SK-N-MC (cell line): ENCODE measurements around the gene SPEM1.
"Not testable (repeated sequence)": the region's sequence is repeated elsewhere in the genome, so short reads cannot be mapped to it uniquely, and the experiment has no call there.

ENCODE experiments used
- DNase-seq: peaks from one replicate; pipeline ENCODE4 v3.0.0-alpha.2; 2011; ENCODE audit warnings: low read depth, low spot score
- H3K27ac ChIP-seq: fragments of 200-600 bp; sonication (generic); 2 replicates; pipeline ENCODE4 v1.5.1; 2016; ENCODE audit warnings: mixed run types
- H3K36me3 ChIP-seq: fragments of 200-600 bp; sonication (generic); 2 replicates; pipeline ENCODE4 v1.6.1; 2017; ENCODE audit warnings: antibody characterized with exemption, low read length, mixed read lengths; ENCODE audit not compliant: insufficient read depth
- H3K4me3 ChIP-seq: fragments of 200-600 bp; sonication (generic); 2 replicates; pipeline ENCODE4 v1.5.1; 2016
- H3K9ac ChIP-seq: fragments of 200-600 bp; sonication (generic); 2 replicates; pipeline ENCODE4 v1.8.0; 2017; ENCODE audit warnings: mixed run types, mixed read lengths; ENCODE audit not compliant: insufficient read length
- H3K9me3 ChIP-seq: fragments of 200-600 bp; sonication (generic); 2 replicates; pipeline ENCODE4 v1.6.1; 2017; ENCODE audit warnings: low read depth, mild to moderate bottlenecking, antibody characterized with exemption, low read length, moderate library complexity, mixed read lengths
- EZH2 ChIP-seq: fragments of 200-600 bp; sonication (generic); IDR thresholded peaks from one replicate; pipeline ENCODE4 v1.6.1; 2017; ENCODE audit warnings: antibody characterized with exemption
- FOXP2 ChIP-seq: optimal IDR thresholded peaks from 2 replicates; pipeline ENCODE3; 2011; ENCODE audit warnings: mild to moderate bottlenecking, moderate library complexity; ENCODE audit not compliant: insufficient read depth; ENCODE audit errors: extremely low read length, control extremely low read depth
- POLR2AphosphoS5 ChIP-seq: IDR thresholded peaks from 2 replicates; pipeline ENCODE4 v1.6.1; 2012; ENCODE audit warnings: mild to moderate bottlenecking, low read depth, low read length, borderline replicate concordance

SPEM1 gene

DNA sequence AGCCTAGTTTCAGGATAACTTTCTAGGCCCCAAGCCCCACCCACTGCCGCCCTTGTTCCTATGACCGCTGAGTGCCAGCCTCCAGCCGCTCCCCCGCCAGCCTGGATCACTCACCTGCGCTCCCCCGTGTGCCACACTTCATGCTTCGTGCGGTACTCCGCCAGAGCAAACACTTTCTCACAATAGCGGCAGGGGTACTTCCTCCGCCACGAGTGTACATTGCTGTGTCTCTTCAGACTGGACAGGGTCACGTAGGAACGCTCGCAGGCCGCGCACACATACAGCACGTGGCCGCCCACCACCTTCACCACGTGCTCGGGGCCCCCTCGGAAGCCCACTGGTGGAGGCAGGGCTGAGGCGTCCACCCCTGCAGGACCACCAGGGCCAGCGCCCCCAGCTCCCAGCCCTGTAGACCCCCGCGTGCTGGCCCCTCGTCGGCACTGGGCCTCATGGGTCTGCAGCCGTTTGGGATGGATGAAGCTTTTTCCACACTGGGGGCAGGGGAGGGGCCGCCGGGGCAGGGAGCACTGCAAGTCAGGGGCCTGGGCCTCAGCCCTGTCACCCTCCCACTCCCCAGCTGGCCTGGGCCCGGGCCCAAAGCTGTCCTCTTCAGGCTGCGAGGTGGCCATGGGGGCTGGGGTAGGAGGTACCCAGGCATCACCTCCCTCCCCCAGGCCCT, 45.6 kb downstream of the SPEM1 start:
- no peak for TF ChIP-seq EZH2
- TF ChIP-seq POLR2AphosphoS5, result no peak
- TF ChIP-seq FOXP2, result no peak
- H3K9ac ChIP-seq, result no peak overlapping the region
- H3K27ac ChIP-seq, result no peak overlapping the region
- H3K4me3 ChIP-seq, result no peak overlapping the region
- H3K9me3 ChIP-seq, result no peaks in the 10 kb centered on the region
- H3K36me3 ChIP-seq, result no peaks in the 10 kb centered on the region; the same call in 1 of the 2 replicates
- DNase-seq, result no peak

DNA sequence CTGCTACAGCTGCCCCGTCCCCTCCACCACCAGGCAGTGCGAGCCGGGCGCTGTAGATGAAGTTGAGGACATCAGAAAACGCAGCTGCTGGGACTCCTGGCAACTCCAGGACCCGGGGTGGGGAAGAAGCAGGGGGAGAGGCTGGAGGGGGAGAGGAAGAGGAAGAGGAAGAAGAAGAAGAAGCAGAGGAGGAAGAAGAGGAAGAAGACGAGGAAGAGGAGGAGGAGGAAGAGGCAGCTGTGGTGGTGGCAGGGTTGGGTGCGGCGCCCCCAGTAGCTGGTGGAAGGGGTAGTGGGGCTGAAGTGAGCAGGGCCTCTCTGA, 46.2 kb downstream of the SPEM1 start:
- H3K9ac ChIP-seq, result no peak overlapping the region
- DNase-seq, result no peak
- no peak overlapping the region for H3K4me3 ChIP-seq
- TF ChIP-seq POLR2AphosphoS5, result no peak
- no peak for TF ChIP-seq EZH2
- TF ChIP-seq FOXP2, result no peak
- no peak overlapping the region for H3K27ac ChIP-seq
- no peaks in the 10 kb centered on the region; the same call in 1 of the 2 replicates for H3K36me3 ChIP-seq
- no peaks in the 10 kb centered on the region for H3K9me3 ChIP-seq

DNA sequence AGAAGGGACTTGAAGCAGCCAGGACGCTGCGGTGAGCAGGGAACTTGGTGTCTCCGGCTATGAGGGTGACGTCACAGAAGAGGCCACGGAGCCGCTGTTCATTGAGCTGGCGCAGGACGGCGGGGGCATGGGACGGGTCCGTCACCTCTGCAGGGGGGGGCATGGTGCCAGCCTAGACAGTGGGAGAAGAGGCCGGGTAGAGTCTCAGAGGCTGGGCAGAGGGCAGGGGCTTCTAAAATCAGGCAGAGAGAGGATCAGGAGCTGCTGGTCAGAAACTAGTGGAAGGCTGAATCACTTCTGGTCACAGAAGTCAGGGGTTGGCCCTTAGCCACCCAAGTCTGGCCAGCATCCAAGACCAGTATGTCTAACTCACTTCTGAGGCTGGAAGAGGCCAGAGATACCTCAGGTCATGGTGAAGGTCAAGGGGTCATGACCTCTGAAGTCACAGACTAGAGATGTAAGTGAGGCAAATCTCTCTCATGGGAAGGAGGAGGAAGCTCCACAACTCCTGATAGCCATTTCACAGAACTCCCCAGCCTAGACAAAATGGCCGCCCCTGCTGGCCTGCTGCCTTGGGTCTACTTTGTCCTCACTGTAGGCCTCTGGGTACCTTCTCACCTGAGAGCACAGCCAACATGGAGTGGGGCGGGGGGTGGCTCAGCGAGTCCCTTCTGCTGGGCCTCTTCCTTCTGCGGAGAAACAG, 46.7 kb downstream of the SPEM1 start:
- Histone ChIP-seq H3K27ac (no peak overlapping the region), H3K9me3 (no peaks in the 10 kb centered on the region), H3K9ac (no peak overlapping the region), H3K4me3 (no peak overlapping the region), H3K36me3 (no peaks in the 10 kb centered on the region; the same call in 1 of the 2 replicates)
- no peak for DNase-seq
- TF ChIP-seq POLR2AphosphoS5 (no peak), EZH2 (no peak), FOXP2 (no peak)

DNA sequence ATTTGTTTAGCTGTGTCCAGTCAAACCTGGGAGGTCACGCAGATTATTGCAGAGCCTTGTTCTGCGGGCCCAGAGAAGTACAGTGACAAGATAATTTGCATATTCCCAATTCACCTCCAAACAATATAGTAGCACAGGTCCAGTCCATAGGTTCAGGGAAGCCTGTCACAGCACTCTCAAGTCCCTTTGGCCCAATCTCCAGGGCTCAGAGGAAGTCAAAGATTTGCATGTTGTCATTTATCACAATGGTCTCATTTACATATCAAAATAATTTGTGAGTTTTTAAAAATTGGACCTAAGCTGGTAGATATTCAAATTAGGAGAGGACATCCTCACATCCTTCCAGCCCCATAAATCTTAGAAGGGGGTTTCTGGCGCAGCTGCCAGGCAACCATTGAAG, 47.4 kb downstream of the SPEM1 start:
- Histone ChIP-seq H3K27ac (no peak overlapping the region), H3K9me3 (no peaks in the 10 kb centered on the region), H3K9ac (no peak overlapping the region), H3K36me3 (no peaks in the 10 kb centered on the region; the same call in 1 of the 2 replicates), H3K4me3 (no peak overlapping the region)
- no peak for DNase-seq
- TF ChIP-seq POLR2AphosphoS5 (no peak), FOXP2 (no peak), EZH2 (no peak)

DNA sequence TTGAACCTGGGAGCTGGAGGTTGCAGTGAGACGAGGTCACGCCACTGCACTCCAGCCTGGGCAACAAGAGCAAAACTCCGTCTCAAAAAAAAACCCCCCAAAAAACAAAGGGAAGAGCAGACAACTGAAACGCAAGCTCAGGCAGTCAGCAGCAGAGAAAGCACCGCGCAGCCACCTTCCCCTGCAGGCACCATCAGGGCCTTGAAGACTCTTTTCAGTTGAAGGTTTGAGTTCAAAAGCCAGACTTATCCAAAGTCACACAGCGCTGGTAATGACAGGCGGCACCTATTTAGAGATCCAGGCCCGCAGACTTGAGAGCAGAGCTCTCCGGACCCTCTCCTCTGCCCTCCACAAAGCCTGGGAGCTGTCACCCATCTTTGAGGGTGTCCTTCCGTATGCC, 48.2 kb downstream of the SPEM1 start:
- no peaks in the 10 kb centered on the region; the same call in 1 of the 2 replicates for H3K36me3 ChIP-seq

DNA sequence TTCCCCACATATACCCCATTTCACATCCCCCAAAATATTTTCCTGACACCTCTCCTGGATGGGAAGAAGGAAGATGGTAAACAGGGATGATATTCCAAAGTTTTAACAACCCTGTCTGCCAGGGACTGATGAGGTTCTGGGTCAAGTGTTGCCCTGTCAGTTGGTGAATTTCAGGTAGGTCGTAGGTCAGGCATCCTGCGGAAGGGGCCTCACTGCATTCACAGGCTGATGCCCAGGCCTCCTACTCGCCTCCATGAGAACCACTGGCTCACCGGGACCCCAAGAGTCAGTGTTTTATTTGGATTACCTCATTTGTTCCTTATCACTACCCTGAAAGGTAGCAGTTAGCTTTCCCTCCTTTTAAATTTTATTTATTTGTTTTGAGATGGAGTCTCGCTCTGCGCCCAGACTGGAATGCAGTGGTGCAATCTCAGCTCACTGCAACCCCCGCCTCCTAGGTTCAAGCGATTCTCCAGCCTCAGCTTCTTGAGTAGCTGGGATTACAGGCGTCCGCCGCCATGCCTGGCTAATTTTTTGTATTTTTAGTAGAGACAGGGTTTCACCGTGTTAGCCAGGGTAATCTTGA, 48.8 kb downstream of the SPEM1 start:
- no peak overlapping the region for H3K4me3 ChIP-seq
- no peak overlapping the region for H3K9ac ChIP-seq
- no peak overlapping the region for H3K27ac ChIP-seq
- TF ChIP-seq EZH2, result no peak
- no peak for TF ChIP-seq FOXP2
- TF ChIP-seq POLR2AphosphoS5, result no peak
- H3K9me3 ChIP-seq, result no peaks in the 10 kb centered on the region
- H3K36me3 ChIP-seq, result no peaks in the 10 kb centered on the region; the same call in 1 of the 2 replicates
- DNase-seq, result no peak

More for the DNA sequence above, 48.2 kb downstream of the SPEM1 start:
- DNase-seq, result no peak
- no peak overlapping the region for H3K9ac ChIP-seq
- TF ChIP-seq EZH2 (no peak), POLR2AphosphoS5 (no peak), FOXP2 (no peak)
- H3K9me3 ChIP-seq, result no peaks in the 10 kb centered on the region
- no peak overlapping the region for H3K27ac ChIP-seq
- H3K4me3 ChIP-seq, result no peak overlapping the region

DNA sequence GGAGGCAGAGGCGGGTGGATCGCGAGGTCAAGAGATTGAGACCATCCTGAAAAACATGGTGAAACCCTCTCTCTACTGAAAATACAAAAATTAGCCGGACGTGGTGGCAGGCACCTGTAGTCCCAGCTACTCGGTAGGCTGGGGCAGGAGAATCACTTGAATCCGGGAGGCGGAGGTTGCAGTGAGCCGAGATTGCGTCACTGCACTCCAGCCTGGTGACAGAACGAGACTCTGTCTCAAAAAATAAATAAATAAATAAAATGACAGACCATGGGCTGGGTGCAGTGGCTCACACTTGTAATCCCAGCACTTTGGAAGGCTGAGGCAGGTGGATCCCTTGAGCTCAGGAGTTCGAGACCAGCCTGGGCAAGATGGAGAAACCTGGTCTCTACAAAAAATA, 49.7 kb downstream of the SPEM1 start:
- H3K4me3 ChIP-seq, H3K27ac ChIP-seq, H3K36me3 ChIP-seq, H3K9ac ChIP-seq, DNase-seq, H3K9me3 ChIP-seq: not testable (repeated sequence)

DNA sequence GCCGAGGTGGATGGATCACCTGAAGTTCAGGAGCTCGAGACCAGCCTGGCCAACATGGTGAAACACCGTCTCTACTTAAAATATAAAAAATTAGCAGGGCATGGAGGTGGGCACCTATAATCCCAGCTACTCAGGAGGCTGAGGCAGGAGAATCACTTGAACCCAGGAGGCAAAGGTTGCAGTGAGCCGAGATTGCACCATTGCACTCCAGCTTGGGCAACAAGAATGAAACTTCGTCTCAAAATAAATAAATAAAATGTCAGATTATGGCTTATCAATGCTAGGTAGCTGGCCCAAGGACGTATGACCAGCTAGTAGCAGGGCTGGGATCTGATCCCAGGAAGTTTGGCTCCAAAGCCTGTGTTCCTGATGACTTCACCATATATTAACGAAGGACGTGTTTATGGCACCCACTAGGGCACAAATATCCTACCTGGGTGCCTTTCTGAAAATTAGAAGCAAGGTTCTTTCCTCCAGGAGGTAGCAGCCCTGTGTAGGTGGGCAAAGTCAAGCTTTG, 50.4 kb downstream of the SPEM1 start:
- not testable (repeated sequence) for H3K4me3 ChIP-seq, DNase-seq, H3K27ac ChIP-seq, H3K9ac ChIP-seq, H3K9me3 ChIP-seq, H3K36me3 ChIP-seq
